NCI-H2227 treated with DMSO at 0.1 percent for 48 hours (cell line): Measurements from ENCODE around the gene GDPD5.

Experiments used
- DNase-seq: peaks from one replicate; lab custom pipeline; 2025; lab: John Stamatoyannopoulos, UW

Gene GDPD5

GRCh38 chr11:75558939-75559843, 33.5 kb upstream of the GDPD5 start:
- peak; percentile 68 for DNase-seq

- no peak for DNase-seq
Measured at GRCh38 chr11:75557666-75558494, 32.1 kb upstream of the GDPD5 start.

GRCh38 chr11:75556275-75556674, 30.5 kb upstream of the GDPD5 start:
- no peak for DNase-seq

GRCh38 chr11:75555079-75555811, 29.5 kb upstream of the GDPD5 start:
- no peak for DNase-seq

- DNase-seq: peak; percentile 84
Measured at GRCh38 chr11:75554258-75555022, 28.7 kb upstream of the GDPD5 start.

GRCh38 chr11:75553889-75554257, 28.1 kb upstream of the GDPD5 start:
- no peak for DNase-seq

GRCh38 chr11:75553182-75553581, 27.4 kb upstream of the GDPD5 start:
- no peak for DNase-seq

- no peak for DNase-seq
Measured at GRCh38 chr11:75549370-75549958, 23.7 kb upstream of the GDPD5 start.

GRCh38 chr11:75548595-75549272, 23.0 kb upstream of the GDPD5 start:
- no peak for DNase-seq

- DNase-seq: peak; percentile 55
Measured at GRCh38 chr11:75547617-75548058, 21.9 kb upstream of the GDPD5 start.

- DNase-seq: no peak
Measured at GRCh38 chr11:75547177-75547576, 21.4 kb upstream of the GDPD5 start.

- DNase-seq: no peak
Measured at GRCh38 chr11:75543806-75544205, 18.1 kb upstream of the GDPD5 start.

GRCh38 chr11:75542088-75542438, 16.3 kb upstream of the GDPD5 start:
- no peak for DNase-seq

GRCh38 chr11:75541193-75542087, 15.7 kb upstream of the GDPD5 start:
- DNase-seq: no peak

GRCh38 chr11:75539459-75540334, 14.0 kb upstream of the GDPD5 start:
- no peak for DNase-seq

- no peak for DNase-seq
Measured at GRCh38 chr11:75538150-75538942, 12.6 kb upstream of the GDPD5 start.

- DNase-seq: no peak
Measured at GRCh38 chr11:75537740-75538139, 12.0 kb upstream of the GDPD5 start.
